ENCODE results near the gene DACH1.

Gene DACH1

DNA sequence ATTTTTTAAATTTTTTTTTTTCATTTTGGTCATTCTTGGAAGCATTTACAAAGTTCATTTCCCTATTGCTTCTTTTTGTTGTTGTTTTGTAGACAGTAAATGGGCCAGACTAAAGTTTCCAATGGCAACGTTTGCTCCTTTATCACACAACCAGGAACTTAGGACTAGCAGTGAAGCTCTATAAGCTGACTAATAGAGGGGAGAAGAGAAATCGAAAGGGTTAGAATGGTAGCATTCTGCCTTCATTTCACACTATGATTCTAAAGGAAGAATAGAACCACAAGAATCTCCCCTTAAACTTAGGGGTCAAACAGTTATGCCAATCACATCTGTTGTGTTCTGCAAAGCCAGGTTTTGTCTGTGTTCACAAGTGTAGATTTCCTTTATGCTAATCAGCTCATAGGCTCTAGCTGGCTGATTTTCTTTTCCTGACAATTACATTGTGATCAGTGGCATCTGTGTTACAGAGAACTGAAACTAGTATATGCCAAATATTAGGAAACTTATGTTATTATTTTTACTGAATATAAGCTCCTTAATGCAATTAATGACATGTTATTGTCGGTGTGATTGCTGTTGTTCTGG lies 467.3 kb downstream of the DACH1 start:
- no peak for TF ChIP-seq POLR2A (IDR thresholded peaks at IDR 0.05; ENCODE audit: low read depth, low read length)
- TF ChIP-seq TAF1 (IDR thresholded peaks at IDR 0.05; ENCODE audit: borderline replicate concordance, low read depth, low read length) = no peak
- TF ChIP-seq POLR2AphosphoS5 (IDR thresholded peaks at IDR 0.05; ENCODE audit: low read depth, low read length) = no peak
- FAIRE-seq (no peak), DNase-seq (ENCODE audit: insufficient read length) (no peak)

DNA sequence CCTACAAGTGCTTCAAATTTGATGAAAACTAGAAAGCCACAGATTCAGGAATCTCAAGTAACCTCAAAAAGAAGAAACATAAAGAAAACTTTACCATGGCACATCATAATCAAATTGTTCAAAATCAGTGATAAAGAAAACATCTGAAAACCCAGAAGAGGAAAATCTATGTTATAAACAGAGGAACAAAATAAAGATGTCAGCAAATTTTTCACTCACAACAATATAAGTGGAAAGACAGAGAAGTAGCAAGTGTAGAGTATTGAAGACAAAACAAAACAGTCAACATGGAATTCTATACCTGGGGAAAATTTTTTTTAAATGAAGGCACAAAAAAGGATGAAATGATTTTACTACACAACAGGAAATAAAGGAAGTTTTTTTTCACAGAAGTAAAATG lies 470.9 kb downstream of the DACH1 start:
- FAIRE-seq (no peak), DNase-seq (ENCODE audit: insufficient read length) (no peak)
- TF ChIP-seq POLR2AphosphoS5 (IDR thresholded peaks at IDR 0.05; ENCODE audit: low read depth, low read length) (no peak), POLR2A (IDR thresholded peaks at IDR 0.05; ENCODE audit: low read depth, low read length) (no peak), TAF1 (IDR thresholded peaks at IDR 0.05; ENCODE audit: borderline replicate concordance, low read depth, low read length) (no peak)

DNA sequence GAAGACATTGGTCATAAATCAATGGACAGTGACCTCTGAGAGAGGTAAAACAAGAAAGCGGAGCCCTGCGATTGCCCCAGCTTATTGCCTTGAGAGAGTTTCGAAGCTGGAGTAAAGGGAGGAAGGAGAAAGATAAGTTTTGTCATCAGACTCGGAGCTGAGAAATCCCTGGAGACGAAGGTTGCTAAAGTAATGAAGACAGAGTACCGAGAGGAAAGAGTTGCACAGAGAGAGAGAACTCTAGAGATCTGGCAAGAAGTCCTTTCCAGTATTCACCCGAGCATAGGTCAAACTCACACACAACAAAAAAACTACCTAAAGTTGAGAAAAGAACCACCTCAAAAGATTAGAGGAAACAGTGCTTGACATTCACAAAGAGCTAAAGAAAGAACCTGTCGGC lies 472.0 kb downstream of the DACH1 start:
- TF ChIP-seq POLR2AphosphoS5 (IDR thresholded peaks at IDR 0.05; ENCODE audit: low read depth, low read length) = no peak
- TF ChIP-seq TAF1 (IDR thresholded peaks at IDR 0.05; ENCODE audit: borderline replicate concordance, low read depth, low read length) = no peak
- TF ChIP-seq POLR2A (IDR thresholded peaks at IDR 0.05; ENCODE audit: low read depth, low read length) = no peak
- FAIRE-seq = no peak

DNA sequence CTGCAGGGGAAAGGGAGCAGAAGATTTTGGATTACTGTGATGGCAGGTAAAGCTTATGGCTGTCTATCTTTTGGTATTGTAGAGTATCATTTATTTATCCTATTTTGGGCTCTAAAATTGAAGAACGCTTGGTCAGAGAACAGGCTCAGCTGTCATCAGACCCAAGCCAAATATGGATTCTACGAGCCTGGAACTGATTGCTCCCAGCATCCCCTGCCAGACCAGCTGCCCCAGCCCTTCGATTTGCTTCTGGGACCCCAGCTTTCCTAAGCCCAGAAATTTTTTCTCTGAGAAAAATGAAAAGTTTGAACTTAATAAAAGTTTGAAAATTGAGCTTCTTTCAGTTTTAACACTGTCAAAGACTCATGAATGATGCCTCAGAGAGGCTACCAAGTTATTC lies 472.8 kb downstream of the DACH1 start:
- no peak for DNase-seq (ENCODE audit: insufficient read length)
- FAIRE-seq = no peak
- no peak for TF ChIP-seq POLR2A (IDR thresholded peaks at IDR 0.05; ENCODE audit: low read depth, low read length)
- no peak for TF ChIP-seq TAF1 (IDR thresholded peaks at IDR 0.05; ENCODE audit: borderline replicate concordance, low read depth, low read length)
- no peak for TF ChIP-seq POLR2AphosphoS5 (IDR thresholded peaks at IDR 0.05; ENCODE audit: low read depth, low read length)

More for the DNA sequence above, 472.0 kb downstream of the DACH1 start:
- DNase-seq (ENCODE audit: insufficient read length) = no peak
